GM20000 (cell line): ENCODE measurements around the gene LGALSL.

Experiments
- DNase-seq: peaks from one replicate; pipeline ENCODE4 v3.0.0; 2012; ENCODE audit warnings: low spot score
- TF ChIP-seq, protein P1 (sequence below): IDR thresholded peaks from 2 replicates; pipeline ENCODE4 v1.5.1; 2012; ENCODE audit warnings: mild to moderate bottlenecking, control low read depth; ENCODE audit errors: extremely low read depth, missing control alignments

Gene LGALSL

DNA sequence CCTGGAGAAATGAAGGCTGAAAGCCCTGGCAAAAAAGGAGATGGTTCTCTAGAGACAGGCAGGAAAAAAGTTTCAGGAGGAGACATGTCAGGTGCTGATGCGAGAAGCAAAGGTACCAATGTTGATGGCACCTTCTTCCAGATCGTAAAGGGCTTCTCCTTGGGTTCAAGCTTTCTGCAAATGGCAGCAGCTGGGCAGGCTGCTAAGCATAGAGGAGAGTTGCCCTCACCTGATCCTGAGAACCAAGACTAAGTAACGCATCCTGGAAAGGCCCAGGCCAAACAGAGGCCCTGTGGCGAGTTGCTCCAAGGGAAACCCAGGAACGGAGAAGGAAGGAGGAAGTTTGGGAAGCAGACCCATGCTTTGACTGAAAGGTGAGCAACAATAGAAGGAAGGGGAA lies 46.6 kb downstream of the LGALSL start:
- no peak for DNase-seq
- TF ChIP-seq, protein P1, sequence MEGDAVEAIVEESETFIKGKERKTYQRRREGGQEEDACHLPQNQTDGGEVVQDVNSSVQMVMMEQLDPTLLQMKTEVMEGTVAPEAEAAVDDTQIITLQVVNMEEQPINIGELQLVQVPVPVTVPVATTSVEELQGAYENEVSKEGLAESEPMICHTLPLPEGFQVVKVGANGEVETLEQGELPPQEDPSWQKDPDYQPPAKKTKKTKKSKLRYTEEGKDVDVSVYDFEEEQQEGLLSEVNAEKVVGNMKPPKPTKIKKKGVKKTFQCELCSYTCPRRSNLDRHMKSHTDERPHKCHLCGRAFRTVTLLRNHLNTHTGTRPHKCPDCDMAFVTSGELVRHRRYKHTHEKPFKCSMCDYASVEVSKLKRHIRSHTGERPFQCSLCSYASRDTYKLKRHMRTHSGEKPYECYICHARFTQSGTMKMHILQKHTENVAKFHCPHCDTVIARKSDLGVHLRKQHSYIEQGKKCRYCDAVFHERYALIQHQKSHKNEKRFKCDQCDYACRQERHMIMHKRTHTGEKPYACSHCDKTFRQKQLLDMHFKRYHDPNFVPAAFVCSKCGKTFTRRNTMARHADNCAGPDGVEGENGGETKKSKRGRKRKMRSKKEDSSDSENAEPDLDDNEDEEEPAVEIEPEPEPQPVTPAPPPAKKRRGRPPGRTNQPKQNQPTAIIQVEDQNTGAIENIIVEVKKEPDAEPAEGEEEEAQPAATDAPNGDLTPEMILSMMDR: no peak

DNA sequence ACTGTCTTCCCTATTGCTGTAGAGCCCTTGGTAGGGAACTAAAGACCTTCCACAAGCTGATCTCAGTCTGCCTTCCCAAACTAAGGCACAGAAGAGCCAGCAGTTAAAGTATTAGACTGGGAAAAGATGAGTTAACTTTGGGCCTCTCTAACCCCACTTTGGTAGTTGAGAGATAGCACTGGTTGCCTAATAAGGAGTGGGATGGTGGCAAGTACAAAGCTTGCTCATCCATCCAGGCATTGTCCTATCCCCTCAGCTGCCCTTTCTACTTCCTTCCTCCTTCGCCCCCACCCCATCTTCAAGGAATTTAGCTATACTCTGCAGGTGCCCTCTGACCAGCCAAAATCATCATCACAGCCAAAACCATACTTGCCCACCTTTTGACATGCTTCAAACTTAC lies 48.0 kb downstream of the LGALSL start:
- DNase-seq: no peak
- TF ChIP-seq, protein P1: no peak

DNA sequence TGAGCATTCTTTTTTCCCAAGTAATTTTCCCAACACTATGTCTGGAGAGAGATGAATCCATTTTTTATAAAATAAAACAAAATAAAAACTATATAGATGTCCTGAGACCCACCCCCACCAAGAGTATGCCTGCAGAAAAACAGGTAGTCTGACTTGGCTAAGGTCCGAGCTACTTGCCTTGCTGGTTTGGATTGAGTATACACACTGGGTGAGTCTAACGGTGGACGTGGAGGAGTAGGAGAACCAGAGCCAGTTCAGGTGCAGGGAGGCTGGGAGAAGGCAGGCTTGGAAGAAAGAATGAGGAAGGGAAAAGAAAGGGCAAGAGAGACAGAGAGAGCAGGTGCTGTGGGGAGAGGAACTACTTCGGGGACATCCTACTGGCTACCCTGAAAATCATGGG lies 48.9 kb downstream of the LGALSL start:
- TF ChIP-seq, protein P1: no peak
- DNase-seq: no peak

DNA sequence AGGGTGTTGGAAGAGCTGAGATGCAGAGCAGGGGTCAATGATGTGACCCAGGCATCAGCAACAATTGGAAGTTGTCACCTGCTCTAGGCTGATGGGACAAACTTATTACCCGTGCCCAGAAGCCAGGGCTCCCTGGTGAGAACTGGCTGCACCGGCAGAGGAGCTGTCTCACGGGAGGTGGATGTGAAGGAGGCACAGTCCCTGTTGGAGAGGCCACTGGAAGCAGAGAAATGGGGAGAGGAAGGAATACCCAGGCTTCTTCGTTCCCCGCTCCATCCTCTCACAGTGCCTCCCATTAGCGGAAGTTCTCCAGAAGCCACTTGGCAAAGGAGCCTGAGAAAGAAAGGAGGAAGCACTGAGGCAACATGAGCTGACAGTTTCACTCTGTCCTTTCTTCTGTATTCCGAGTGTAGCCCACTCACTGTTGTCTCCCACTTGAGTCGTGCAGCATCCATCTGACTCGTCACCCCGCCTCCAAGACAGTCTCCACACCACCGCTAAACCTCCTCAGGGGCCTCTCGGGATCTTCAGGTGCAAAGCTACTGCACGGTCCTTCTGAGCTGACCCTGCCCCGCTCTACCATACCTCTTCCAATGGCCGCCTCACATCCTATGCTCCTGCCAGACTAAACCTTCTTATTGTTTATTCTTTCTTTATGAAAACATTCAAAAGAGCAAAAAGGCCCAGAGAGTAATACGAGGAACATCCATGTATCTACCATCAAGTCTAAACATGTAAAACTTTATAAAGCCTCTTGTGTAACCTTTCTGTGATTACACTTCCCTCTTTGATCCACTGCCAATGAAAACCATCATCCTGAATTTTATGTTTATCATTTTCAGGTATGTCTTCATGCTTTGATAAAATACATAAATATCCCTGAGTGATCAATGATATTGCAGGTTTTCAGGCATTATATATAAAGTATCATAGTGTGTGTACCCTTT lies 51.1 kb downstream of the LGALSL start:
- TF ChIP-seq, protein P1: no peak
- no peak for DNase-seq

DNA sequence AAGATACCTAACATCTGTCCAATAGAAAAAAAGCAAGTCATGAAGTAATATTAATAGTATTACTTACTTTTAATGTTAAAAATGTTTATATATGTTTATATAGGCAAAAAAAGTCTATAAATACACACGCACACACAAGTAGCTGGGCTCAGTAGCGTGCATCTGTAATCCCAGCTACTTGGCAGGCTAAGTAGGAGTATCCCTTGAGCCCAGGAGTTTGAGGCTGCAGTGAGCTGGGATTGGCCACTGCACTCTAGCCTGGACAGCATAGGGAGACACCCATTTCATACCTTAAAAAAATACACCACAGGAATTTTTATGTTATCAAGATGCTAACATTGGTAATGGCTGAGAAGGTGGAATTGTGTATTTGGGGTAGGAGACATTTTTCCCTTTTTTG lies 52.7 kb downstream of the LGALSL start:
- DNase-seq: no peak
- TF ChIP-seq, protein P1: no peak
